ENCODE measurements around the gene ALLC.

DNA sequence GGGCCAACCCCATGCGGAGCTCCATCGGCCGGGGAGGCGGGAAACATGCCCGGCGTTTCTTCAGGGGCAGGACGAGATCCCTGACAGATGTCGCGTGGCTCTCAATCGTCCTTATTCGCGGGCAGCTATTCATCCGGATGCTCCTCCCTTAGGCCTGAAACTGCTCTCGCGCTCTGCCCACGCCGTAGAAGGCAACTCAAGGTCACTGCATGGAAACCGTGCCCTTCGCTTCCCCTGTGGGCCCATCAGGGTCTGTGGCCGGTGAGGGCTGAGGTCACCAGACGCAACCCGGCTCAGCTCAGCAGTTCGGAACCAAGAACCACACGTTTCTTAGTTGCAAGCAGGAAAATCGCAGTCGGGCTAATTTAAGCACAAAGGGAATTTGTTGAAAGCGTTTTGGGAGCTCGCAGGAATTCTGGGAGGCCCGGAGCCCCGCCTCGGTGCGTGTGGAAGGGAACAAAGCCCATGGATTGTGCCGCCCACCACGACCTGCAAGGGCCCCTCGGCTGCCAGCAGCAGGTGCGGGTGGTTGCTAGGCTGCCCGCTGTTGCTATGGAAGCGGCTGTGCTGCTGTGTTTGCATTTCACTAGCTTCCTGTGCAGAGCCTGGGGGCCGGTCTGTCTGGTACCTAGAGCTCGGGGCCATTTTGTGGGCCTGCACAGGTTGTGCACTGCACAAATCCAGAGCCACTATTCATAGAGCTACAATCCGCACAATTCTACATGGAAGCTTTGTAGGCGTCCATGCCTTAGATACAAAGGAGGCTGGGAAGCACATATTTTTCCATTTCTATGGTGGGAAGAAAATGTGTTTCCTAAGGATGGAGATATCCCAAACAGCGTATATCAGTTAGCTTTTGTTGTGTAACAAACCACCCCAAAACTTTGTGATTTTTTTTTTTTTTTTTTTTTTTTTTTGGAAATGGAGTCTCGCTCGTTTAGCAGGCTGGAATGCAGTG, 6.0 kb upstream of the ALLC start:
- TF ChIP-seq, protein P1, sequence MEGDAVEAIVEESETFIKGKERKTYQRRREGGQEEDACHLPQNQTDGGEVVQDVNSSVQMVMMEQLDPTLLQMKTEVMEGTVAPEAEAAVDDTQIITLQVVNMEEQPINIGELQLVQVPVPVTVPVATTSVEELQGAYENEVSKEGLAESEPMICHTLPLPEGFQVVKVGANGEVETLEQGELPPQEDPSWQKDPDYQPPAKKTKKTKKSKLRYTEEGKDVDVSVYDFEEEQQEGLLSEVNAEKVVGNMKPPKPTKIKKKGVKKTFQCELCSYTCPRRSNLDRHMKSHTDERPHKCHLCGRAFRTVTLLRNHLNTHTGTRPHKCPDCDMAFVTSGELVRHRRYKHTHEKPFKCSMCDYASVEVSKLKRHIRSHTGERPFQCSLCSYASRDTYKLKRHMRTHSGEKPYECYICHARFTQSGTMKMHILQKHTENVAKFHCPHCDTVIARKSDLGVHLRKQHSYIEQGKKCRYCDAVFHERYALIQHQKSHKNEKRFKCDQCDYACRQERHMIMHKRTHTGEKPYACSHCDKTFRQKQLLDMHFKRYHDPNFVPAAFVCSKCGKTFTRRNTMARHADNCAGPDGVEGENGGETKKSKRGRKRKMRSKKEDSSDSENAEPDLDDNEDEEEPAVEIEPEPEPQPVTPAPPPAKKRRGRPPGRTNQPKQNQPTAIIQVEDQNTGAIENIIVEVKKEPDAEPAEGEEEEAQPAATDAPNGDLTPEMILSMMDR (IDR thresholded peaks at IDR 0.05) = no peak
- no peak for TF ChIP-seq POLR2A (IDR thresholded peaks at IDR 0.05)
